ENCODE measurements around the gene JAKMIP3.

Gene JAKMIP3

DNA sequence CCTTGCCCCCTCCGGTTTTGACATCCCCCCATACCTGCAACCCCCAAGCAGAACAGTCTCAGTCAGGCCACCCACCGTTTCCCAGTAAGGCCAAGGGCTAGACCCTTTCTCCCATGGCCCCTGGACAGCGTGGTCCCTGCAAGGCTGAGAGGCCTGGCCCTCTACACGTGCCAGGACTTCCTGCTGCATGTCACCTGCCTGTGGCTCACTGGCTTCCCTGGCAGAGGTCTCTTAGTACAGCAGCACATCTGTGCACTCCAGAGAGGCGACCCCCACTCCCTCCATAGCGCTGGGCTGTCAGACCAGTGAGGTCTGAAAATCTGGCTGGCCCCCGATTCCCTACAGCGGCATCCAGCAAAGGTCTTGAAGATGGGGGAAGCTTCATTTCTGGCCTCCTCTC lies 26.4 kb upstream of the JAKMIP3 start:
- TF ChIP-seq FOXP2 (optimal IDR thresholded peaks at IDR 0.05; ENCODE audit: borderline replicate concordance, extremely low read depth, extremely low read length, insufficient read depth): no peak
- TF ChIP-seq SIN3A (IDR thresholded peaks at IDR 0.05; ENCODE audit: borderline replicate concordance, insufficient read depth, low read length): no peak
- TF ChIP-seq POLR2AphosphoS5 (IDR thresholded peaks at IDR 0.05; ENCODE audit: low read depth, low read length): no peak
- TF ChIP-seq, protein P1, sequence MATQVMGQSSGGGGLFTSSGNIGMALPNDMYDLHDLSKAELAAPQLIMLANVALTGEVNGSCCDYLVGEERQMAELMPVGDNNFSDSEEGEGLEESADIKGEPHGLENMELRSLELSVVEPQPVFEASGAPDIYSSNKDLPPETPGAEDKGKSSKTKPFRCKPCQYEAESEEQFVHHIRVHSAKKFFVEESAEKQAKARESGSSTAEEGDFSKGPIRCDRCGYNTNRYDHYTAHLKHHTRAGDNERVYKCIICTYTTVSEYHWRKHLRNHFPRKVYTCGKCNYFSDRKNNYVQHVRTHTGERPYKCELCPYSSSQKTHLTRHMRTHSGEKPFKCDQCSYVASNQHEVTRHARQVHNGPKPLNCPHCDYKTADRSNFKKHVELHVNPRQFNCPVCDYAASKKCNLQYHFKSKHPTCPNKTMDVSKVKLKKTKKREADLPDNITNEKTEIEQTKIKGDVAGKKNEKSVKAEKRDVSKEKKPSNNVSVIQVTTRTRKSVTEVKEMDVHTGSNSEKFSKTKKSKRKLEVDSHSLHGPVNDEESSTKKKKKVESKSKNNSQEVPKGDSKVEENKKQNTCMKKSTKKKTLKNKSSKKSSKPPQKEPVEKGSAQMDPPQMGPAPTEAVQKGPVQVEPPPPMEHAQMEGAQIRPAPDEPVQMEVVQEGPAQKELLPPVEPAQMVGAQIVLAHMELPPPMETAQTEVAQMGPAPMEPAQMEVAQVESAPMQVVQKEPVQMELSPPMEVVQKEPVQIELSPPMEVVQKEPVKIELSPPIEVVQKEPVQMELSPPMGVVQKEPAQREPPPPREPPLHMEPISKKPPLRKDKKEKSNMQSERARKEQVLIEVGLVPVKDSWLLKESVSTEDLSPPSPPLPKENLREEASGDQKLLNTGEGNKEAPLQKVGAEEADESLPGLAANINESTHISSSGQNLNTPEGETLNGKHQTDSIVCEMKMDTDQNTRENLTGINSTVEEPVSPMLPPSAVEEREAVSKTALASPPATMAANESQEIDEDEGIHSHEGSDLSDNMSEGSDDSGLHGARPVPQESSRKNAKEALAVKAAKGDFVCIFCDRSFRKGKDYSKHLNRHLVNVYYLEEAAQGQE (IDR thresholded peaks at IDR 0.05; ENCODE audit: insufficient read depth in 1 of 2, low read depth in 2 of 2, low read length in 2 of 2): no peak
- no peak for TF ChIP-seq TAF1 (IDR thresholded peaks at IDR 0.05; ENCODE audit: borderline replicate concordance, insufficient read depth, low read length)

DNA sequence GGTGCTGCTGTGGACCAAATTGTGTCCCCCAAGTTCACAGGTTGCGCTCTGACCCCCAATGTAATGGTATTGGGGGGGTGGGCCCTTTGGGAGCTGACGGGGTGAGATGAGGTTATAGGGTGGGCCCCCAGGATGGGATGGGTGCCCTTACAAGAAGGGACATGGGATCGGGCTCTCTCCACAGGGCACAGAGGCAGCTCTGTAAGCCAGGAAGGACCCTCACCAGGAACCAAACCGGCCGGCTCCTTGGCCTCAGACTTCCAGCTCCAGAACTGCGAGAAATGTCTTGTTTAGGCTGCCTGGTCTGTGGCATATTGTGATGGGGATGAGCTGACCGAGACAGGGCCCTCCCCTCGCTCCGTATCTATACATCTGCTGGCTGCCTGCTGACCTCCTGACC lies 25.7 kb upstream of the JAKMIP3 start:
- TF ChIP-seq SIN3A (IDR thresholded peaks at IDR 0.05; ENCODE audit: borderline replicate concordance, insufficient read depth, low read length): no peak
- TF ChIP-seq POLR2AphosphoS5 (IDR thresholded peaks at IDR 0.05; ENCODE audit: low read depth, low read length): no peak
- no peak for TF ChIP-seq FOXP2 (optimal IDR thresholded peaks at IDR 0.05; ENCODE audit: borderline replicate concordance, extremely low read depth, extremely low read length, insufficient read depth)
- TF ChIP-seq, protein P1 (IDR thresholded peaks at IDR 0.05; ENCODE audit: insufficient read depth in 1 of 2, low read depth in 2 of 2, low read length in 2 of 2): no peak
- no peak for TF ChIP-seq TAF1 (IDR thresholded peaks at IDR 0.05; ENCODE audit: borderline replicate concordance, insufficient read depth, low read length)

DNA sequence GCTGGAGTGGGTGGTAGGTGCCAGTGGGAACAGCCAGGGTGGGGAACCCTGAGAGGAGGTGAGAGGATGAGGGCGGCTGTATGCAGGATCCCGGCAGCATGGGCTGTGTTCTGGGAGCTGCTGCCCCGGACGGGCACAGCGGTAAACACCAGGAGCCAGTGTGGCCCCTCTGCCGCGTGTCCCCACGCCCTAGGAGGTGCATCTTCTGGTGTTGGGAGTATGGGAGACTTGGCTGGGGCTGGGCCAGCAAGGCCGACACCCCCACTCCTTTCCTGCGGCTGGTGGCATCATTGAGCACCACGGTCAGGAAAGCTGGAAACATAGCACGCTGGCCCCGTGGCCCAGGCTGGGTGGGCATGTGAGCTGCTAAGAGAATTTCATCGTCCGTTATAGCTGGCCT lies 24.4 kb upstream of the JAKMIP3 start:
- TF ChIP-seq FOXP2 (optimal IDR thresholded peaks at IDR 0.05; ENCODE audit: borderline replicate concordance, extremely low read depth, extremely low read length, insufficient read depth) (no peak), POLR2AphosphoS5 (IDR thresholded peaks at IDR 0.05; ENCODE audit: low read depth, low read length) (no peak), SIN3A (IDR thresholded peaks at IDR 0.05; ENCODE audit: borderline replicate concordance, insufficient read depth, low read length) (no peak), TAF1 (IDR thresholded peaks at IDR 0.05; ENCODE audit: borderline replicate concordance, insufficient read depth, low read length) (no peak)
- TF ChIP-seq, protein P1 (IDR thresholded peaks at IDR 0.05; ENCODE audit: insufficient read depth in 1 of 2, low read depth in 2 of 2, low read length in 2 of 2): no peak

DNA sequence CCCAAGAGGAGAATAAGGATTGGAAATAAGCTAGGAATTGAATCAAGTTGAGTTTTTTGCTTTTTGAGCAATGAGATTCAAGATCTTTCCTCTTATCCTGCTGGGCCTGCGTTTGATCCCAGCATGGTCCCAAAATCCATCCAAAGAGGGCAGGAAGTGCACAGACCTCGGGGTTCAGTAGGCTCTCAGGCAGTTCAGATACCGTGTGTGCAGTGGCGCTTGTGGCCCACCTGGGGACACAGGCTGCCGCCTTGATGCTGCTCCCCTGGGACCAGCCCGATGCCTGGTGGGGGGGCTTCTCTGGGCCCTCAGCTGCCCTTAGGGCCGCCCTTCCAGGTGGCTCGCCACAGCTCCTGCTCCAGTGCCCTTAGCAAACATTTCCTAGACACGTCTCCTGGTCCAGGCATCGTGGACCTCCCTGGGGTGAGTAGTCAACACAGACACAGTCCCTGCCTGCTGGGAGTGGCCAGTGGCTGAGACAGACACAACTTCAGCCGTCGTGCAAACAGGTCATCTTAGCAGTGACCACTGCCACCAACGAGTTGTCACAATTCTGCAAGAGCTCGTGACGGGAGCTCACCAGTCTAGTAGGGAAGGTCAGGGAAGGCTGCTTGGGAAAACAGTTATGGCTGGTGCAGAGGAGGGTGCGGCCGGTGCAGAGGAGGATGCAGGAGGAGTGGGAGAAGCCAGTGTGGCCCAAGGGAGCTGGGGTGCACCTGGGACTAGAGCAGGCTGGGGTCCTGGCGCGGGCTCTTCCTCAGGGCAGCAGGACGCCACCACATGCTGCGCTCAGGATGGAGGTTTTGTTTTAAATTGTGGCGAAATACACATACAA lies 21.7 kb upstream of the JAKMIP3 start:
- no peak for TF ChIP-seq SIN3A (IDR thresholded peaks at IDR 0.05; ENCODE audit: borderline replicate concordance, insufficient read depth, low read length)
- TF ChIP-seq TAF1 (IDR thresholded peaks at IDR 0.05; ENCODE audit: borderline replicate concordance, insufficient read depth, low read length): no peak
- TF ChIP-seq, protein P1 (IDR thresholded peaks at IDR 0.05; ENCODE audit: insufficient read depth in 1 of 2, low read depth in 2 of 2, low read length in 2 of 2): no peak
- no peak for TF ChIP-seq POLR2AphosphoS5 (IDR thresholded peaks at IDR 0.05; ENCODE audit: low read depth, low read length)
- TF ChIP-seq FOXP2 (optimal IDR thresholded peaks at IDR 0.05; ENCODE audit: borderline replicate concordance, extremely low read depth, extremely low read length, insufficient read depth): no peak
